Right forelimb (tissue), 1 donor: Measurements from ENCODE around the gene RPL13A.
"Not testable (repeated sequence)": the region's sequence is repeated elsewhere in the genome, so short reads cannot be mapped to it uniquely, and the experiment has no call there.

Source experiments
- DNase-seq: peaks from one replicate; pipeline ENCODE4 v3.0.0-alpha.2; 2018

Gene RPL13A

GRCh38 chr19:49487277-49488045 is at the start of gene RPL13A:
Gene RPL13A, plus strand, starts transcription at chr19:49487608. Its CDS starts 22 bp downstream, at chr19:49487630.
- peak; percentile 100 for DNase-seq

DNA sequence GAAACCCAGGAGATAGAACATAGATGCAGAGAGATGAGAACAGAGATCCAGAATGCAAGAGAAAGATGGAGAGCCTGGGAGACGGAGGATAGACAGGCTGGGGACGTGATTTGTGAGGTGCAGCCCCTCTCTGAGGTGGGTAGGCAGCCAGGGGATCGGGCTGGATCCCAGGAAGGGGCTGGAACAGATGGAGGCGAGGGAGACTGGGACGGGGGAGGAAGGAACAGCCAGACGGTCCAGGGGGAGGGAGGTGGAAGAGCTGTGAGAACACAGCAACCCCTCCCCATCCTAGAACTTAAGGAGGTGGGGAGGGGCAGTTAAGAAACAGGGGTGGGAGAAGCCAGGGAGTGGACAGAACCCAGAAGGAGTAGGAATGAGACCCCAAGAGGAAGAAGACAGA is 49.1 kb upstream of the RPL13A start:
- no peak for DNase-seq

- no peak for DNase-seq
Measured at GRCh38 chr19:49439836-49440235, 47.6 kb upstream of the RPL13A start.

DNA sequence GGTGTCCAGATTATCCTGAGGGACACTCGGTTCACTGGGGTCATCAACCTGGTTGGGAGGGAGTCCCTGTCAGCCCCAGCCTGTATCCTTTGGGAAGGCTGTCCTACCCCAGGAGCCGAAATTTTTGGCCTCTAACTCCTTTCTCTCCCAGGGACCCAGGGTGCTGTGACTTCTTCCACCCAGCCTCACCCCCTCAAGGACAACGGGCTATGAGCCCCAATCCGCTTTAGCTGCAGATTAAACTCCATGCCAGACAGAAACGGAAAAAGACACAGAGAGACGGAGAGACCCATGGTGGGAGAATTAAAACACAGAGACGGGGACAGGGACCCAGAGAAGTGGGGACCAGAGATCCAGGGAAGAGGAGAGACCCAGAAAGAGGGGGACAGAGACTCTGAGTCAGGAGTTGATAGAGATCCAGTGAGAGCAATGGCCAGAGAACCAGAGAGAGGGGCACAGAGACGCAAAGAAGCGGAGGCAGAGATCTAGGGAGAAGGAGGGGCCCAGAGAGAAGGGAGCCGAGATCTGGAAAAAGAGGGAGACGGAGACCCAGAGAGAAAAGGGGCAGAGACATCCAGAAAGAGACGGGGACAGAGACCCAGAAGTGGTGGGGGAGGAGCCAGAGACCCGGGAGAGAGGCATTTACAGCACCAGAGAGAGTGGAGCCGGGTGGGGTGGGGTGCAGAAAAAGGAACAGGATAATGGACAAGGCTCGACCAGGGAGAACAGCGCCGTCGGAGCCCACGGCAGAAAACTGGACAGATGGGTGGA is 46.8 kb upstream of the RPL13A start:
- DNase-seq = no peak

GRCh38 chr19:49441210-49441959 is 46.0 kb upstream of the RPL13A start, which contains the start of gene SLC17A7:
Gene SLC17A7, minus strand, starts transcription at chr19:49441527. Its CDS starts 148 bp downstream, at chr19:49441379.
- no peak for DNase-seq

DNA sequence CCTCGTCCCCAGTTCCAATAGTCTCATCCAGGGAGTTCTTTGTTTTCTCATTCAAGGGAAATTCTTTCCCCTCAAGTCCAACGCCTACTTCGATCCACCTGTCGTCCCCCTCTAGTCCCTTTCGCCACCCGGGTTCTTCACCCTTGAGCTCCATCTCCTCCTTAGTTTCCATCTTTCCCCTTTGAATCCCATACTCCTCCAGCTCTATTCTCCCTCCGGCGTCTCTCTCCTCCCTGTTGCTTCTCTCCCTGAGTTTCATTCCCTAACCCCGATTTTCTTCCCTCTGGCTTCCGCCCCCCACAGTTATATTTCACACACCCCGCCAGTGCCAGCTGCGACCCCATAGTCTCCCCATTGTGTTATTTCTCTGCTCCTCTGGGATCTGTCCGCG is 45.5 kb upstream of the RPL13A start:
- DNase-seq = no peak

- peak; percentile 61 for DNase-seq
Measured at GRCh38 chr19:49442354-49442753, 45.1 kb upstream of the RPL13A start.

- peak; percentile 91 for DNase-seq
Measured at GRCh38 chr19:49442771-49443365, 44.5 kb upstream of the RPL13A start.

DNA sequence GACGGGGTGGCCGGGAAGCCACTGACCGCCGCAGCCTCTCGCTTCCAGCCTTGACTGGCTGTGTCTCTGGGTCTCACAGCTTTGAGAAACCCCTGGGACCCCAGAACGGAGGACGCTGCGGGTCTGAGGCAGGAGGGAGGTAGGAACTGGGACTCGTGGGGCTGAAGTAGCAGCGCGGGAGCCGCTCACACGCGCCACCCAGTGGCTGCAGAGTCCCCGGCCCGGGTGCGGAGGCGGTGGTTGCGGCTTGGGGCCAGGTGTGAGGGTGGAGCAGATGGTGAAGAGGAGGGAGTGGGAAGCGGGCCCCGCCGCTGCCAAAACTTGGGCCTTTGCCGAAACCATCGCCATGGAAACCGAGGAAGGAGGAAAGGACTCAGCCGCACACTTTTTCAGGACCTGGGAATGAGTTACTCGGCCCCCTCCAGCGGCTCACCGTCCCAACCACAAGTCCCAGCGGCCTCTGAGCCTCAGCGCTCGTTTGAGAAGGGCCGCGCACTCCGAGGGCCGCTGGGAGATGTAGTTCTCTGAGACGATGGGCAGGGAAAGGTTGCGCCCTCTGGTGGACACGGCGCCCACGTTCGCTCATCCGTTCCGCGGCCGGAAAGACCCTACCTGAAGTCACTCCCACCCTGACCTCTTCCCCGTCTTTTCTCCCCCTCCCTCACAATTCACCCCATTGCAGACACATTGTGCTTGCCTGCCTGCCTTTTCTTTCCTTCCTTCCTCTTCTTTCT is 43.9 kb upstream of the RPL13A start:
- peak; percentile 99 for DNase-seq

DNA sequence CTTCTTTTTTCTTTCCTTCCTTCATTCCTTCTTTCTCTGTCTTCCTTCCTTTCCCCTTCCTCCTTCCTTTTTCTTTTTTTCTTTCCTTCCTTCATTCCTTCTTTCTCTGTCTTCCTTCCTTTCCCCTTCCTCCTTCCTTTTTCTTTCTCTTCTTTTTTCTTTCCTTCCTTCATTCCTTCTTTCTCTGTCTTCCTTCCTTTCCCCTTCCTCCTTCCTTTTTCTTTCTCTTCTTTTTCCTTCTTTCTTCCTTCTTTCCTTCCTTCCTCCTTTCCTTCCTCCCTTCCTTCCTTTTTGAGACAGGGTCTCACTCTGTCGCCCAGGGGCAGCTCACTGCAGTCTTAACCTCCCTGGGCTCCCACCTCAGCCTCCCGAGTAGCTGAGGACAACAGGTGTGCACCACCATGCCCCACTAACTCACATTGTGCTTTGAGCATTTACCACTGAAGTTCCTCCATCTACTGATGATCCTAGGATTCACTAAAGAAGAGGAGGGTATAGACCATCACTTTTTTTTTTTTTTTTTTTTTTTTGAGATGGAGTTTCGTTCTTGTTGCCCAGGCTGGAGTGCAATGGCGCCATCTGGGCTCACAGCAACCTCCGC is 43.2 kb upstream of the RPL13A start:
- DNase-seq = not testable (repeated sequence)

GRCh38 chr19:49445997-49446396 is 41.4 kb upstream of the RPL13A start:
- DNase-seq = no peak

- no peak for DNase-seq
Measured at GRCh38 chr19:49447485-49448431, 39.6 kb upstream of the RPL13A start.

DNA sequence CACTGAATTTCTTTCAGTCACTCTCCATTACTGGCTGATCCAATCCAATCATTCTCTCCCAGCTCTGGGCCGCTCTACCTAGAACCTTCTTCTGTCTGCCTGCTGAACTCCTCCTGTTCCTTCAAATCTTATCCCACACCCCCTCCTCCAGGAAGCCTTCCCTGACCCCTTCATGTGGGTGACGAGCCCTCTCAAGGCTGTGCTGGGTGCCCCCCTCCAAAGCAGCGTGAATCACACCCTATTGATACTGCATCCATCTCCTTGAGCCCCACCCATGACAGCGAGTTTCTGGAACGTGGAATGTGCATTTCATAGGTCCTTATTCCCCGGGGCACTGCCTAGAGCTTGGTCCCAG is 39.0 kb upstream of the RPL13A start:
- DNase-seq = no peak

- no peak for DNase-seq
Measured at GRCh38 chr19:49450405-49450804, 37.0 kb upstream of the RPL13A start.

GRCh38 chr19:49451430-49452181 is 35.8 kb upstream of the RPL13A start, which contains the start of gene PIH1D1:
Gene PIH1D1, minus strand, starts transcription at chr19:49451814. Its CDS starts 240 bp downstream, at chr19:49451574.
- peak; percentile 96 for DNase-seq

- DNase-seq = peak; percentile 99
Measured at GRCh38 chr19:49453013-49453756, 34.2 kb upstream of the RPL13A start, which contains the start of gene ALDH16A1. Gene ALDH16A1, plus strand, starts transcription at chr19:49453225. Its CDS starts 107 bp downstream, at chr19:49453332.

- DNase-seq = no peak
Measured at GRCh38 chr19:49453757-49454240, 33.6 kb upstream of the RPL13A start.

- DNase-seq = no peak
Measured at GRCh38 chr19:49455773-49456172, 31.6 kb upstream of the RPL13A start.

GRCh38 chr19:49456326-49456725 is 31.1 kb upstream of the RPL13A start:
- DNase-seq = no peak
